SK-N-SH (cell line): ENCODE results near the gene ZMYM2.

Experiments used
- CHD2 ChIP-seq: fragments of 150-350 bp; IDR thresholded peaks from 2 replicates; pipeline ENCODE4 v1.6.1; 2018; ENCODE audit warnings: low read length; ENCODE audit not compliant: partially characterized antibody
- CTCF ChIP-seq: fragments of 200-600 bp; sonication (generic); IDR thresholded peaks from 2 replicates; pipeline ENCODE4 v1.6.1; 2017; ENCODE audit warnings: antibody characterized with exemption, mild to moderate bottlenecking, moderate library complexity
- EZH2phosphoT487 ChIP-seq: fragments of 200-600 bp; sonication (generic); IDR thresholded peaks from 2 replicates; pipeline ENCODE4 v1.6.1; 2017; ENCODE audit warnings: low read depth, mixed run types, mild to moderate bottlenecking, antibody characterized with exemption, moderate library complexity, borderline replicate concordance
- FOXM1 ChIP-seq: IDR thresholded peaks from 2 replicates; pipeline ENCODE4 v1.4.0; 2012; ENCODE audit warnings: low read depth, mild to moderate bottlenecking
- GABPA ChIP-seq: IDR thresholded peaks from 2 replicates; pipeline ENCODE4 v1.4.0; 2012; ENCODE audit warnings: low read depth, mild to moderate bottlenecking
- GATA2 ChIP-seq: sonication (generic); formaldehyde crosslinking; IDR thresholded peaks from 2 replicates; pipeline ENCODE4 v1.5.0; 2020; ENCODE audit warnings: mild to moderate bottlenecking, missing genetic modification reagents
- JUND ChIP-seq: IDR thresholded peaks from 2 replicates; pipeline ENCODE4 v1.4.0; 2012
- MAX ChIP-seq: IDR thresholded peaks from 2 replicates; pipeline ENCODE4 v1.4.0; 2012; ENCODE audit warnings: low read depth
- POLR2AphosphoS5 ChIP-seq: IDR thresholded peaks from 2 replicates; pipeline ENCODE4 v1.6.1; 2012; ENCODE audit warnings: low read depth, low read length
- SIN3A ChIP-seq: IDR thresholded peaks from 2 replicates; pipeline ENCODE4 v1.6.1; 2012; ENCODE audit warnings: low read depth, mild to moderate bottlenecking, low read length, moderate library complexity, borderline replicate concordance
- TF ChIP-seq, protein P1 (sequence below): IDR thresholded peaks from 2 replicates; pipeline ENCODE4 v1.4.0; 2012; ENCODE audit warnings: low read depth, borderline replicate concordance
- TF ChIP-seq, protein P2 (sequence below): fragments of 150-350 bp; IDR thresholded peaks from 2 replicates; pipeline ENCODE4 v1.6.1; 2016; ENCODE audit warnings: mild to moderate bottlenecking, low read depth, low read length
- TF ChIP-seq, protein P3 (sequence below): IDR thresholded peaks from 2 replicates; pipeline ENCODE4 v1.6.1; 2012; ENCODE audit warnings: mild to moderate bottlenecking, low read depth, low read length, moderate library complexity
- TF ChIP-seq, protein P4 (sequence below): fragments of 150-350 bp; IDR thresholded peaks from 2 replicates; pipeline ENCODE4 v1.6.1; 2017; ENCODE audit warnings: antibody characterized with exemption, low read length, low read depth, borderline replicate concordance

DNA sequence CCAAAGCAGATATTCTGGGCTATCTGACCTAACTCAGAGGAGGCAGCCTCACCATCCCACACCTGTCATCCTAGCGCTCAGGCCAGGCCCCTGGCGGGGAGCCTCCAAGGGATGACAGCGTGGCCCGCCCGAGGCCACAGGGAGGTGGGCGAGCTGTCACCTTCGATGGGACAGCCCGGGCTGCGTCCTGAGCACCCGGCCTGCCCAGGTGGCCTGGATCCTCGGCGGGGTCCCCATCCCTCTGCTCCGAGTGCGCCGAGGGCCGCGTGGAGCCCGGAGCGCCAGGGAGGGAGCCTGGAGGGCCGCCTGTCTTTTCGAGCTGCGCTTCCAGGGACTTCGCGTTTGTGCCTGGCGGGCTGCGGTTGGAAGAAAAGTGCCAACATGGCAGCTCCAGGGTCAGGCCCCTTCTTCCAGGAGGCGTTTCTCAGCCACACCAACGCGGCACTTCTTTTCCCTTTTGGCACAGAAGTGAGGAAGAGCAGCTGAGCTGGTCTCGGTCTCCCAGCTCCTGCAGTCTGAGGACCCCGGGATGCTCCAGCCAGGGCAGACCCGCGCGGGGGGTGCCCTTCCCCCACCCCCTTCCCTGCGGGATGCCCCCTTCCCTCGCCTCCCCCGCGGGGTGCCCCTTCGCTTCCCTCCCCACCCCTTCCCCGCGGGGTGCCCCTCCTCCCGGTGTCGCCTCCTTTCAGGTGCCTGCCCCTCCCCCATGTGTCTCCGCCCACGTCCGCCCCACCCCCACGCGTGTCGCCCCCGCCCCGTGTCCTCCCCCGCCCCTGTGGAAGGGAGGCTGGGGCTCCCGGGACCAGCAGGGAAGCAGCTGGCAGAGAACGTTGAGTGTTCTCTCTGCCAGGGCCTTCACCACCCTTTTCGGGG lies 160.0 kb downstream of the ZMYM2 start:
- TF ChIP-seq, protein P1, sequence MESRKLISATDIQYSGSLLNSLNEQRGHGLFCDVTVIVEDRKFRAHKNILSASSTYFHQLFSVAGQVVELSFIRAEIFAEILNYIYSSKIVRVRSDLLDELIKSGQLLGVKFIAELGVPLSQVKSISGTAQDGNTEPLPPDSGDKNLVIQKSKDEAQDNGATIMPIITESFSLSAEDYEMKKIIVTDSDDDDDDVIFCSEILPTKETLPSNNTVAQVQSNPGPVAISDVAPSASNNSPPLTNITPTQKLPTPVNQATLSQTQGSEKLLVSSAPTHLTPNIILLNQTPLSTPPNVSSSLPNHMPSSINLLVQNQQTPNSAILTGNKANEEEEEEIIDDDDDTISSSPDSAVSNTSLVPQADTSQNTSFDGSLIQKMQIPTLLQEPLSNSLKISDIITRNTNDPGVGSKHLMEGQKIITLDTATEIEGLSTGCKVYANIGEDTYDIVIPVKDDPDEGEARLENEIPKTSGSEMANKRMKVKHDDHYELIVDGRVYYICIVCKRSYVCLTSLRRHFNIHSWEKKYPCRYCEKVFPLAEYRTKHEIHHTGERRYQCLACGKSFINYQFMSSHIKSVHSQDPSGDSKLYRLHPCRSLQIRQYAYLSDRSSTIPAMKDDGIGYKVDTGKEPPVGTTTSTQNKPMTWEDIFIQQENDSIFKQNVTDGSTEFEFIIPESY = no peak
- TF ChIP-seq GABPA (no peak), CHD2 (no peak), CTCF (no peak), MAX (no peak), SIN3A (no peak), POLR2AphosphoS5 (no peak), EZH2phosphoT487 (no peak), JUND (no peak), GATA2 (CRISPR knock-in tag) (no peak), FOXM1 (no peak)
- TF ChIP-seq, protein P2, sequence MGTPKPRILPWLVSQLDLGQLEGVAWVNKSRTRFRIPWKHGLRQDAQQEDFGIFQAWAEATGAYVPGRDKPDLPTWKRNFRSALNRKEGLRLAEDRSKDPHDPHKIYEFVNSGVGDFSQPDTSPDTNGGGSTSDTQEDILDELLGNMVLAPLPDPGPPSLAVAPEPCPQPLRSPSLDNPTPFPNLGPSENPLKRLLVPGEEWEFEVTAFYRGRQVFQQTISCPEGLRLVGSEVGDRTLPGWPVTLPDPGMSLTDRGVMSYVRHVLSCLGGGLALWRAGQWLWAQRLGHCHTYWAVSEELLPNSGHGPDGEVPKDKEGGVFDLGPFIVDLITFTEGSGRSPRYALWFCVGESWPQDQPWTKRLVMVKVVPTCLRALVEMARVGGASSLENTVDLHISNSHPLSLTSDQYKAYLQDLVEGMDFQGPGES = no peak
- TF ChIP-seq, protein P3, sequence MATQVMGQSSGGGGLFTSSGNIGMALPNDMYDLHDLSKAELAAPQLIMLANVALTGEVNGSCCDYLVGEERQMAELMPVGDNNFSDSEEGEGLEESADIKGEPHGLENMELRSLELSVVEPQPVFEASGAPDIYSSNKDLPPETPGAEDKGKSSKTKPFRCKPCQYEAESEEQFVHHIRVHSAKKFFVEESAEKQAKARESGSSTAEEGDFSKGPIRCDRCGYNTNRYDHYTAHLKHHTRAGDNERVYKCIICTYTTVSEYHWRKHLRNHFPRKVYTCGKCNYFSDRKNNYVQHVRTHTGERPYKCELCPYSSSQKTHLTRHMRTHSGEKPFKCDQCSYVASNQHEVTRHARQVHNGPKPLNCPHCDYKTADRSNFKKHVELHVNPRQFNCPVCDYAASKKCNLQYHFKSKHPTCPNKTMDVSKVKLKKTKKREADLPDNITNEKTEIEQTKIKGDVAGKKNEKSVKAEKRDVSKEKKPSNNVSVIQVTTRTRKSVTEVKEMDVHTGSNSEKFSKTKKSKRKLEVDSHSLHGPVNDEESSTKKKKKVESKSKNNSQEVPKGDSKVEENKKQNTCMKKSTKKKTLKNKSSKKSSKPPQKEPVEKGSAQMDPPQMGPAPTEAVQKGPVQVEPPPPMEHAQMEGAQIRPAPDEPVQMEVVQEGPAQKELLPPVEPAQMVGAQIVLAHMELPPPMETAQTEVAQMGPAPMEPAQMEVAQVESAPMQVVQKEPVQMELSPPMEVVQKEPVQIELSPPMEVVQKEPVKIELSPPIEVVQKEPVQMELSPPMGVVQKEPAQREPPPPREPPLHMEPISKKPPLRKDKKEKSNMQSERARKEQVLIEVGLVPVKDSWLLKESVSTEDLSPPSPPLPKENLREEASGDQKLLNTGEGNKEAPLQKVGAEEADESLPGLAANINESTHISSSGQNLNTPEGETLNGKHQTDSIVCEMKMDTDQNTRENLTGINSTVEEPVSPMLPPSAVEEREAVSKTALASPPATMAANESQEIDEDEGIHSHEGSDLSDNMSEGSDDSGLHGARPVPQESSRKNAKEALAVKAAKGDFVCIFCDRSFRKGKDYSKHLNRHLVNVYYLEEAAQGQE = no peak
- TF ChIP-seq, protein P4, sequence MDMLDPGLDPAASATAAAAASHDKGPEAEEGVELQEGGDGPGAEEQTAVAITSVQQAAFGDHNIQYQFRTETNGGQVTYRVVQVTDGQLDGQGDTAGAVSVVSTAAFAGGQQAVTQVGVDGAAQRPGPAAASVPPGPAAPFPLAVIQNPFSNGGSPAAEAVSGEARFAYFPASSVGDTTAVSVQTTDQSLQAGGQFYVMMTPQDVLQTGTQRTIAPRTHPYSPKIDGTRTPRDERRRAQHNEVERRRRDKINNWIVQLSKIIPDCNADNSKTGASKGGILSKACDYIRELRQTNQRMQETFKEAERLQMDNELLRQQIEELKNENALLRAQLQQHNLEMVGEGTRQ = no peak
